ENCODE results near the gene HS6ST3.

The HS6ST3 gene

DNA sequence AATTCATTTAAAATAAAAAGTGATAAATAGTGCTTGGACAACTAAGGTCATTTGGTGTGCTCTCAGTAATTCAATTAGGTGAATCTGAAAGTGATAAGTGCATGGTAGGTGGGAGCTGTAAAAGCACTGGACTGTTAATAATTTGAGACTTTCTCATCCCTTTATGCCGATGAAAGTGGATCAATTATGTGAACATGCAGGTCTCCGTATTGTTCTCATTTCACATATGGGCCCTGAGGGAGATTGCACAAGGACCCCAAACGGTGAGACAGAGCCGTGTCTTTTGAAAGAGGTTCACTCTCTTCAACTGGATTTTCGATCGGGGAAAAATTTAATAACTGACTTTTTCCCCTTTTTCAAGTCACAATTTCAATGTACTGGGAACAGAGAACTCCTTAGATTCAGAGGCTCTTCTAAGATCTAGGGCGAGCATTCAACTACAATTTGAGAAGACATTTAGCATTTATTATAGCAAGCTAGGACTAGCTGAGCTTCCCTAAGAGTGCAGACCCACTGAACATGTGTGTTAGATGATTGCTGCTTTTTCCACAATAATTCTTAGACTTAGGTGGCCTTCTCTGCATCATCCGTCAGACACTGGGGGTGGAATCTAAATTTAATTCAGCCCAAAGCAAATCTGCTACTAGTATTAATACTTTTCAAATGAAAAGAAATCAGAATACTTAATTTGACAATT is 556.8 kb downstream of the HS6ST3 start:
- no peak overlapping the region for H3K4me3 ChIP-seq (replicated peaks; ENCODE audit: low read depth, low read length)
- TF ChIP-seq, protein P1, sequence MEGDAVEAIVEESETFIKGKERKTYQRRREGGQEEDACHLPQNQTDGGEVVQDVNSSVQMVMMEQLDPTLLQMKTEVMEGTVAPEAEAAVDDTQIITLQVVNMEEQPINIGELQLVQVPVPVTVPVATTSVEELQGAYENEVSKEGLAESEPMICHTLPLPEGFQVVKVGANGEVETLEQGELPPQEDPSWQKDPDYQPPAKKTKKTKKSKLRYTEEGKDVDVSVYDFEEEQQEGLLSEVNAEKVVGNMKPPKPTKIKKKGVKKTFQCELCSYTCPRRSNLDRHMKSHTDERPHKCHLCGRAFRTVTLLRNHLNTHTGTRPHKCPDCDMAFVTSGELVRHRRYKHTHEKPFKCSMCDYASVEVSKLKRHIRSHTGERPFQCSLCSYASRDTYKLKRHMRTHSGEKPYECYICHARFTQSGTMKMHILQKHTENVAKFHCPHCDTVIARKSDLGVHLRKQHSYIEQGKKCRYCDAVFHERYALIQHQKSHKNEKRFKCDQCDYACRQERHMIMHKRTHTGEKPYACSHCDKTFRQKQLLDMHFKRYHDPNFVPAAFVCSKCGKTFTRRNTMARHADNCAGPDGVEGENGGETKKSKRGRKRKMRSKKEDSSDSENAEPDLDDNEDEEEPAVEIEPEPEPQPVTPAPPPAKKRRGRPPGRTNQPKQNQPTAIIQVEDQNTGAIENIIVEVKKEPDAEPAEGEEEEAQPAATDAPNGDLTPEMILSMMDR (IDR thresholded peaks at IDR 0.05; ENCODE audit: low read depth, low read length, missing control alignments), result no peak
- no peak for DNase-seq (ENCODE audit: extremely low read depth, low read depth)

DNA sequence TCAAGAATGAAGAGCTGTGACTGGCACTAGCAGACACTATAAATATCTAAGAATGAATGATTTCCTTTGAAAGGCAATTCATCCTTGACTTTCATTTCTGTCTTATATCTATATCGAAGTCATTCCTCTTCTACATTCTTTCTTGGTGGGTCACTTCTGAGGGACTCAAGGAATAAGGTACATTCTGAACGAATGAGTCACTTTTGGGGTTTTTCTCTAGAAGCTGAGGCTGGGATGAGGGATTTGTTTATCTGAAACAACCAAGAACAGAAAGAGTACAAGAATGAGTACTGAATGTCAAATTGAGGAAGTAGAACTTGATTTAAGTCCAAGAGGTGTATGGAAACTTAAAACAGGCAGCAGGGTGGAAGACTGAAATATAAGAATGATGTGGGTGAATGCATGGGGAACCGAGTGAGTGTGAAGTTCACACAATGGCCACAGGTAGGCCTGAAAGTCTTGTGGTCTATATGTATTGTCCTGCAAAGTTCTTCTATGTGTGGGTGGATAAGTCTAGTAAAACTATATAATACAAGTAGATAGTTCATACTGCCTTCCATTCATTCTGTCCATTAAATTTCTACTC is 560.5 kb downstream of the HS6ST3 start:
- no peak for DNase-seq (ENCODE audit: extremely low read depth, low read depth)
- no peak overlapping the region for H3K4me3 ChIP-seq (replicated peaks; ENCODE audit: low read depth, low read length)
- TF ChIP-seq, protein P1 (IDR thresholded peaks at IDR 0.05; ENCODE audit: low read depth, low read length, missing control alignments), result no peak

DNA sequence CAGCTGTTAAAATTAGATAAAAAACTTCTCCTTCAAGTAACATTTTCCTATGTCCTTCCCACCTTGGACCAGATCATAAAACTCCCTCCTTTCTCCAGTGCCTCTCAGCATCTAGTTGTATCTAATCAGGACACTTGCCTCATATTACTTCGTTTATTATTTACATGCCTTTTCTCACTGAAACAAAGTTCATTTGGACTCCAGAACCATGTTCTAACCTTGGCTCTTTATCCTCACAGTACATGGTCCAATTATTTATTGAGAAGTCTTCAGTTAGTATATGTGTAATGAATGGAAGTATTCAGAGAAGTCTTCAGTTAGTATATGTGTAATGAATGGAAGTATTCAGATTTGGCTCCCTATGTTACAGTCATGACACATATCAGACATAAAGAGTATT is 561.7 kb downstream of the HS6ST3 start:
- TF ChIP-seq, protein P1 (IDR thresholded peaks at IDR 0.05; ENCODE audit: low read depth, low read length, missing control alignments), result no peak
- H3K4me3 ChIP-seq (replicated peaks; ENCODE audit: low read depth, low read length), result no peak overlapping the region
- DNase-seq (ENCODE audit: extremely low read depth, low read depth), result no peak

DNA sequence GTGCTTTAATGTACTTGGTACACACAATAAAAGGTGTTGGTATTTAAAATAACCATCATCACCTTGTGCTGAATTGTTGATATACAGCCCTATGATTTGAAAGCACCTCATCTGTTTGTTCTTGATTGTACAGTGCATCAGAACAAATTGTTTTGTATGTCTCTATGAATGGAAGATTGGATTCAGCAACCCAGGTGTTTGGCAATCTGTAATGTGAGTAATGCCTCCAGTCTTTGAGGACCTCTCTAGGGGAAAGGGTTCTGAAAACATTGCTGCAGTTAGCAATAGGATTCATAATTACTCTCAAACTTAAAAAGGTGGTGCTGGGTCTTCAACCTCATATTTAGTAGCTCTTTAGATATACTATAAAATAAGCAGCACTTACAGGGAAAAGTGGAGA is 562.6 kb downstream of the HS6ST3 start:
- no peak for DNase-seq (ENCODE audit: extremely low read depth, low read depth)
- TF ChIP-seq, protein P1 (IDR thresholded peaks at IDR 0.05; ENCODE audit: low read depth, low read length, missing control alignments), result no peak
- H3K4me3 ChIP-seq (replicated peaks; ENCODE audit: low read depth, low read length), result no peak overlapping the region

DNA sequence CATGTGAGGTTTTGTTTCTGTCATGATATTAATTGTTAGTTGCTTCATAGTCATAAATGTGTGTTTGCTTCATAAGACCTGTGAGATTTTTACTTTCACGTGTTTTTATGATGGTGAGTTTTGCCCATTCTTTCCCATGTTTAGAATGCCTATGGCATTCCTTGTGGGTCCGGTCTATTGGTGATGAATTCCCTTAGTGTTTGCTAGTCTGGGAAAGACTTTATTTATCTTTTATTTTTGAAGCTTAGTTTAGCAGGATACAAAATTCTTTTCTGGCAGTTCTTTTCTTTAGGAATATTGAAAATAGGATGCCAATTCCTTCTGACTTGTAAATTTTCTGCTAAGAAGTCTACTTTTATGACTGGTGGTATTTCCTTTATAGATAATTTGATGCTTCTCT is 571.7 kb downstream of the HS6ST3 start:
- DNase-seq (ENCODE audit: extremely low read depth, low read depth), result no peak
- TF ChIP-seq, protein P1 (IDR thresholded peaks at IDR 0.05; ENCODE audit: low read depth, low read length, missing control alignments), result no peak
- no peak overlapping the region for H3K4me3 ChIP-seq (replicated peaks; ENCODE audit: low read depth, low read length)

DNA sequence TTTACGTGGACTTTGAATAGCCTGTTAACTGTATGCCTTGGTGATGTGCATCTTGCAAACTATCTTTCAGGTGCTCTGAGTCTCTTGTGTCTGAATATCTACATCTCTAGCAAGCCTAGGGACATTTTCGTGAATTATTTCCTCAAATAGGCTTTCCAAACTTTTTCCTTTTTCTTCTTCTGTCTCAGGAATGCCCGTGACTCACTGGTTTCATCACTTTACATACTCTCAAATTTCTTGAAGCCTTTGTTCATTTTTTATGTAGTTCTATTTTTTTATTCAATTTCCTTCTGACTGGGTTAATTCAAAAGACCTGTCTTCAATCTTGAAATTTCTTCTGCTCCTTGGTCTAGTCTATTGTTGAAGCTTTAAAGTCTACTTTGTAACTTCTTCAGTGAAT is 572.1 kb downstream of the HS6ST3 start:
- TF ChIP-seq, protein P1 (IDR thresholded peaks at IDR 0.05; ENCODE audit: low read depth, low read length, missing control alignments), result no peak
- H3K4me3 ChIP-seq (replicated peaks; ENCODE audit: low read depth, low read length), result no peak overlapping the region
- DNase-seq (ENCODE audit: extremely low read depth, low read depth), result no peak
